Mesothelial cell of epicardium (in vitro differentiated cells): Measurements from ENCODE around the gene TNFAIP8. TPM values are rescaled to one million over a fixed set of nuclear protein-coding genes. Genes with fewer than 3 reads are reported as not detected.

Source experiments
- DNase-seq, 2 experiments: peaks; one replicate each; pipeline ENCODE4 v3.0.0; 2021; ENCODE audit warnings: low spot score in 2 of 2; ENCODE audit not compliant: unreplicated experiment in 2 of 2
- H3K27ac Mint-ChIP-seq: 2 replicates; pipeline ENCODE4 v1.8.0; 2021; ENCODE audit warnings: mixed read lengths
- H3K27me3 Mint-ChIP-seq: 2 replicates; pipeline ENCODE4 v1.8.0; 2021; ENCODE audit warnings: low read depth, mixed read lengths
- H3K36me3 Mint-ChIP-seq: 2 replicates; pipeline ENCODE4 v1.8.0; 2021; ENCODE audit warnings: mixed read lengths
- H3K4me1 Mint-ChIP-seq: 2 replicates; pipeline ENCODE4 v1.8.0; 2021; ENCODE audit warnings: mixed read lengths
- H3K4me3 Mint-ChIP-seq: 2 replicates; pipeline ENCODE4 v1.8.0; 2021; ENCODE audit warnings: mild to moderate bottlenecking, moderate library complexity, mixed read lengths
- H3K9me3 Mint-ChIP-seq: 2 replicates; pipeline ENCODE4 v1.8.0; 2021; ENCODE audit warnings: mixed read lengths
- total RNA-seq: library from RNA; stranded (reverse); gene quantifications from 3 replicates; pipeline ENCODE4 v1.2.1, GENCODE V29; 2021
- TF ChIP-seq, protein P1 (sequence below): fragments of 200-600 bp; sonication (generic); IDR thresholded peaks from one replicate; pipeline ENCODE4 v1.5.0; 2021; ENCODE audit warnings: antibody characterized with exemption; ENCODE audit not compliant: unreplicated experiment

Gene TNFAIP8
- 26.5 to 33.3 TPM (median 28.6 TPM) in 3 replicates for total RNA-seq

DNA sequence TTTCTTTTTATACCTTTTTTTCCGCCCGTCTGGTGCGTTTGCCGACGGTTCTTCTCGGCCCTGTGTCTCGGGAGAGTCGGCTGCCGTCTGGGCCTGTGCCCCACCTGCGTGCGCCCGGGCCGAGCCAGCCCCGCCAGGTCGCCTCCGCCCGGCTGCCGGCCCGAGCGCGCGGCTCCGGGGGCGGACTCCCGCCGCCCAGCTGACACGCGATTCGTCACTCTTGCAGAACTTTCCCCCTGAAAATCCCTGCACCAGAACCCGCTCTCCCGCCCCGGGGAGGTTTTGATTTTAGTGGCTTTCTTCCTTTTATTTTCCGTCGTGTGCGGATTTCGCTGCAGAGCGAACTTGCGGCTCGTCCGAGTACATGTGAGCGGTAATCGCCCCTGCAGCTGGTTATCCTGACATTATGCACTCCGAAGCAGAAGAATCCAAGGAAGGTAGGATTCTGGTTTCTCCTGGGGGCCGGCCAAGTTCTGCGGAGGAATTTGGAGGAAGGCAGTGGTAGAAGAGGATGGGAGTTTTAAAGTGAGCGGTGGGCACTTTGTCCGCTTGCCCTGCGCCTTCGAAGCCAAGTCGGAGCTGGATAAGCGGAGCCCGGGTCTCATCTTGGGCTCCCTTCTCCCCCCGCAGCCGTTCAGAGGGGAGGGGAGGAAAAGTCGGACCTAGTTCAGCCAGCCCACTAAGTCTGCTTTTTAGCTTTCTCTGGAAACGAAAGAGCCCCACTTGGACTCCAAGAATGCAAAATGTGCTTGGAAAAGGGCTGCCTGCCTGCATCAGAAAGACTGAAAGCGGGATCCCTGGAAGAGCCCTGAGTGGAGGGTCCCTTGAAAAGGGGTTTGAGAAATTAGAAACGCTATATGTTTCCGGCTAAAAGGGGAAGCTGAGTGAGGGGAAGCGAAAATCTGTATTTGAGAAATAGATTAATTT, at the start of gene TNFAIP8:
TSS of gene TNFAIP8 (plus strand) at position 335 of the 927 bp plus-strand sequence. CDS start at position 407, 72 bp downstream.
- H3K4me3 Mint-ChIP-seq, result peak within 1 kb of the TSS; percentile 91
- H3K9me3 Mint-ChIP-seq, result no peaks in the 10 kb centered on the region
- H3K27ac Mint-ChIP-seq, result peak within 1 kb of the TSS; percentile 91
- peak; percentile 23 to 54 for DNase-seq
- peaks cover 68% of the 10 kb centered on the region for H3K4me1 Mint-ChIP-seq
- no peaks in the 10 kb centered on the region for H3K36me3 Mint-ChIP-seq
- TF ChIP-seq, protein P1, sequence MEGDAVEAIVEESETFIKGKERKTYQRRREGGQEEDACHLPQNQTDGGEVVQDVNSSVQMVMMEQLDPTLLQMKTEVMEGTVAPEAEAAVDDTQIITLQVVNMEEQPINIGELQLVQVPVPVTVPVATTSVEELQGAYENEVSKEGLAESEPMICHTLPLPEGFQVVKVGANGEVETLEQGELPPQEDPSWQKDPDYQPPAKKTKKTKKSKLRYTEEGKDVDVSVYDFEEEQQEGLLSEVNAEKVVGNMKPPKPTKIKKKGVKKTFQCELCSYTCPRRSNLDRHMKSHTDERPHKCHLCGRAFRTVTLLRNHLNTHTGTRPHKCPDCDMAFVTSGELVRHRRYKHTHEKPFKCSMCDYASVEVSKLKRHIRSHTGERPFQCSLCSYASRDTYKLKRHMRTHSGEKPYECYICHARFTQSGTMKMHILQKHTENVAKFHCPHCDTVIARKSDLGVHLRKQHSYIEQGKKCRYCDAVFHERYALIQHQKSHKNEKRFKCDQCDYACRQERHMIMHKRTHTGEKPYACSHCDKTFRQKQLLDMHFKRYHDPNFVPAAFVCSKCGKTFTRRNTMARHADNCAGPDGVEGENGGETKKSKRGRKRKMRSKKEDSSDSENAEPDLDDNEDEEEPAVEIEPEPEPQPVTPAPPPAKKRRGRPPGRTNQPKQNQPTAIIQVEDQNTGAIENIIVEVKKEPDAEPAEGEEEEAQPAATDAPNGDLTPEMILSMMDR, result no peak
- H3K27me3 Mint-ChIP-seq, result no peaks in the 10 kb centered on the region

DNA sequence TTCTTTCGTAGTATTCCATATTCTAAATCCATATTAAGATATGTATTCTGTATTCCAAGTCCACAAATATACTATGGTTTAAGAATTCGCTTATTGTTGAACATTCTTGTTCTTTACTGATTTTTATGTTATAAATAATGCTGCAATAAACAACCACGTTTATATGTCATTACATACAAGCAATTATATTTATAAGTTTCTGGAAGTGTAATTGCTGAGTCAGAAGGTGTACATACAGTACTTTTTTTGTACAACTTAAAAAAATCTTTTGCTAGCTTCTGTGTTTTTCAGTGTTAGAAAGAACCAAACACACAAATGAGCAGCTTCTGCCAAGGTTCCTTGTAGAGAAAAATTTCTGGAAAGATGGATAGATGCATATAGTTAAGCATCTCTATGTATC, 48.6 kb upstream of the TNFAIP8 start:
- no peak overlapping the region for H3K4me3 Mint-ChIP-seq
- no peaks in the 10 kb centered on the region for H3K27me3 Mint-ChIP-seq
- H3K27ac Mint-ChIP-seq, result no peak overlapping the region
- no peaks in the 10 kb centered on the region for H3K9me3 Mint-ChIP-seq
- TF ChIP-seq, protein P1, result no peak
- no peak for DNase-seq
- peaks cover 4% of the 10 kb centered on the region for H3K36me3 Mint-ChIP-seq
- H3K4me1 Mint-ChIP-seq, result peaks cover 38% of the 10 kb centered on the region

DNA sequence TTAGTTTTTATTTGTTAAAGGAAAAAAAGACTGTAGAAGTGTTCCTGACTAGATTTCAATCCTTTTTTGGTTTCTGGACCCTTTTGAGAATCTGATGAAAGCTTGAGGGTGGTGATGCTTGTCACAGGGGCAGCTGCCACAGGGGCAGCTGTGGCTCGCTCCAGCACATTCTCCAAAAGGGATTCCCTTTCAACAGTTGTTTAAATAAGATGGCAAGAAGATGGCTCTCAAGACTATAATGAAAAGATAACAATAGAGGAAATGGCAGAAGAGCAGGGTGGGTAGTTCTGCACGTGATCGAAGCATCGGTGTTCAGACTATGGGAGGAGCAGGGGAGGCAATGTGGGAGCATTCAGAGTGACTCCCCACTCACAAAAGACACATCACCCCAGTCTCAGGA, 46.5 kb upstream of the TNFAIP8 start:
- DNase-seq, result no peak
- Mint-ChIP-seq H3K27me3 (no peaks in the 10 kb centered on the region), H3K4me3 (no peak overlapping the region), H3K4me1 (peaks cover 21% of the 10 kb centered on the region), H3K36me3 (peaks cover 4% of the 10 kb centered on the region), H3K27ac (no peak overlapping the region), H3K9me3 (no peaks in the 10 kb centered on the region)
- TF ChIP-seq, protein P1, result no peak

DNA sequence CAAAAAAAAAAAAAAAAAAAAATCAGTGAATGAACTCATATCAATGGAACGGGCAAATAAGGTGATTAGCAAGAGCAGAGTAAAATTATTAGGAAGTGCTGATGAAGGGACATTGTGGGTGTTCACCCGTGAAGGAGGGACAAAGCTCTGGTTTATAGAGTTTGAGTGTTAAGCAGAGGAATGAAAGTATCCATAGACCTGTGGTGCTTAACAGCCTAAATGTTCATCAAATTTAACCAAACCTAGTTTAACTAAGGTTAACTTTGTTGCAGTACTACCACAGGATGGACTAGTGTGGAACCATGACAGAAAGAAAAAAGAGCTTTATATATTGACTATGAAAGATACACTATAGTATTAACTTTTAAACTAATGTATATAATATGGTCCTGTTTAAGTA, 44.1 kb upstream of the TNFAIP8 start:
- H3K27me3 Mint-ChIP-seq, result no peaks in the 10 kb centered on the region
- no peaks in the 10 kb centered on the region for H3K9me3 Mint-ChIP-seq
- H3K4me3 Mint-ChIP-seq, result no peak overlapping the region
- no peak overlapping the region for H3K27ac Mint-ChIP-seq
- TF ChIP-seq, protein P1, result no peak
- no peak for DNase-seq
- peaks cover 4% of the 10 kb centered on the region for H3K36me3 Mint-ChIP-seq
- H3K4me1 Mint-ChIP-seq, result peaks cover 12% of the 10 kb centered on the region

DNA sequence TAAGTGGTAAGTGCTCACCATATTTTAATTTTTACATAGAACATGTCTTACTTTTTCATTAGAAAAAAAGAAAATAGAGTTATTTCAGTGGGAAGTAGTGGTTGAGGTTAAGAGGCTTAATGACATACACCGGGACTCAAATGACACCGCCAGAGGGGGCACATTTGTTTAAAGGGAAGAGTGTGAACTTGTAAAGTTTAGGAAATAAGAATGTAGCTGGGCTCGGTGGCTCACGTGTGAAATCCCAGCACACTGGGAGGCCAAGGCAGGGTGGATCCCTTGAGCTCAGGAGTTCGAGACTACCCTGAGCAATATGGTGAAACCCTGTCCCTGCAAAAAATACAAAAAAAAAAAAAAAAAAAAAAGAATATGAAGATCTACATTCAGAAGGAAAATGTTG, 43.4 kb upstream of the TNFAIP8 start:
- no peaks in the 10 kb centered on the region for H3K27me3 Mint-ChIP-seq
- no peak overlapping the region for H3K4me3 Mint-ChIP-seq
- H3K9me3 Mint-ChIP-seq, result no peaks in the 10 kb centered on the region
- H3K36me3 Mint-ChIP-seq, result peaks cover 4% of the 10 kb centered on the region
- TF ChIP-seq, protein P1, result no peak
- H3K4me1 Mint-ChIP-seq, result peaks cover 12% of the 10 kb centered on the region
- peak overlapping the region; percentile 56 for H3K27ac Mint-ChIP-seq
- DNase-seq, result no peak
